K562 (cell line): Measurements from ENCODE around the gene ATXN7L1. TPM values are rescaled to one million over a fixed set of nuclear protein-coding genes. Genes with fewer than 3 reads are reported as not detected.

Source experiments
- CC2D1A ChIP-seq: fragments of 450-650 bp; IDR thresholded peaks from 2 replicates; pipeline ENCODE4 v1.6.1; 2017; ENCODE audit warnings: mild to moderate bottlenecking
- FOXK2 ChIP-seq, 2 experiments: fragments of 450-650 bp; IDR thresholded peaks in 1 of 2; conservative IDR thresholded peaks in 1 of 2; 2 replicates each; pipeline ENCODE4 v1.6.1; 2016; ENCODE audit warnings: low read depth in 2 of 2, mild to moderate bottlenecking in 1 of 2
- FOXM1 ChIP-seq, 2 experiments: fragments of 450-650 bp in 1 of 2; sonication (generic) in 1 of 2; formaldehyde crosslinking in 1 of 2; IDR thresholded peaks; 2 replicates each; pipeline versions ENCODE4 v1.6.1 to v1.9.0; 2017 to 2022; ENCODE audit warnings: low read depth in 2 of 2, mild to moderate bottlenecking in 2 of 2, missing genetic modification reagents in 1 of 2, moderate library complexity in 1 of 2
- HMG20B ChIP-seq: fragments of 250-450 bp; sonication (Bioruptor Pico); IDR thresholded peaks from 2 replicates; pipeline ENCODE4 v1.5.0; 2021; ENCODE audit warnings: mild to moderate bottlenecking
- NCOR1 ChIP-seq: fragments of 450-650 bp; IDR thresholded peaks from 2 replicates; pipeline ENCODE4 v1.6.1; 2016; ENCODE audit warnings: mild to moderate bottlenecking, moderate library complexity
- PKNOX1 ChIP-seq: fragments of 450-650 bp; IDR thresholded peaks from 2 replicates; pipeline ENCODE4 v1.6.1; 2016
- RBM14 ChIP-seq: fragments of 200-400 bp; formaldehyde crosslinking; IDR thresholded peaks from 2 replicates; pipeline ENCODE4 v1.6.1; 2018; ENCODE audit warnings: low read depth, mild to moderate bottlenecking, low read length, moderate library complexity, borderline replicate concordance; ENCODE audit not compliant: insufficient read depth
- SMAD3 ChIP-seq: fragments of 450-650 bp; formaldehyde crosslinking; conservative IDR thresholded peaks from 2 replicates; pipeline ENCODE4 v1.4.0; 2020; ENCODE audit warnings: mild to moderate bottlenecking
- SMARCA5 ChIP-seq: fragments of 450-650 bp; IDR thresholded peaks from 2 replicates; pipeline ENCODE4 v1.6.1; 2016
- SNIP1 ChIP-seq: fragments of 450-650 bp; IDR thresholded peaks from 2 replicates; pipeline ENCODE4 v1.7.1; 2017; ENCODE audit warnings: low read depth, mild to moderate bottlenecking
- TRIM25 ChIP-seq: fragments of 450-650 bp; IDR thresholded peaks from 2 replicates; pipeline ENCODE4 v1.7.0; 2016; ENCODE audit warnings: borderline replicate concordance
- VEZF1 ChIP-seq: fragments of 200-800 bp; sonication (Bioruptor generic); IDR thresholded peaks from 2 replicates; pipeline ENCODE4 v1.6.1; 2017; ENCODE audit warnings: missing genetic modification characterization, missing compliant biosample characterization
- WHSC1 ChIP-seq: IDR thresholded peaks from one replicate; pipeline ENCODE4 v1.6.1; 2012; ENCODE audit warnings: low read length, control low read depth, inconsistent platforms
- ZBTB11 ChIP-seq, 3 experiments: fragments of 200-800 bp in 1 of 3; fragments of 250-450 bp in 1 of 3; fragments of 450-650 bp in 1 of 3; sonication (Bioruptor Pico) in 1 of 3; sonication (Bioruptor generic) in 1 of 3; formaldehyde crosslinking in 1 of 3; IDR thresholded peaks; 2 replicates each; pipeline versions ENCODE4 v1.6.1 to v1.8.0; 2016 to 2022; ENCODE audit warnings: mild to moderate bottlenecking in 2 of 3, missing genetic modification characterization in 2 of 3, missing compliant biosample characterization in 1 of 3, moderate library complexity in 1 of 3
- ZNF263 ChIP-seq: sonication (generic); formaldehyde crosslinking; IDR thresholded peaks from 2 replicates; pipeline ENCODE4 v1.8.0; 2022; ENCODE audit warnings: mild to moderate bottlenecking, missing genetic modification reagents, borderline replicate concordance
- ZNF668 ChIP-seq: fragments of 250-450 bp; sonication (Bioruptor Pico); IDR thresholded peaks from 2 replicates; pipeline ENCODE4 v1.8.0; 2022; ENCODE audit warnings: mild to moderate bottlenecking, inconsistent platforms
- polyA plus RNA-seq, 8 experiments: library from polyadenylated mRNA; depleted of rRNA in 4 of 8; stranded (reverse) in 5 of 8; unstranded in 3 of 8; fragments of >200 nt; fragmentation: Nextera tagmentation in 2 of 8; fragmentation: Illumina TruSeq in 1 of 8; extraction: Ambion mirVana in 2 of 8; extraction: Trizol in 1 of 8; gene quantifications; 2 replicates each; pipeline versions ENCODE4 v1.2.1 to v1.2.3, GENCODE V29; 2011 to 2014; ENCODE audit warnings: inconsistent platforms in 1 of 8, missing spikeins in 1 of 8
- total RNA-seq, 7 experiments: library from RNA; depleted of rRNA in 6 of 7; stranded (reverse); fragments of >200 nt in 6 of 7; fragmentation: Illumina TruSeq in 2 of 7; extraction: Trizol in 2 of 7; gene quantifications; 2 replicates each; pipeline versions ENCODE4 v1.2.1 to v1.2.3, GENCODE V29; 2011 to 2021; ENCODE audit warnings: low replicate concordance in 1 of 7
- TF ChIP-seq, protein P1 (sequence below): fragments of 200-800 bp; sonication (Bioruptor generic); IDR thresholded peaks from 2 replicates; pipeline ENCODE4 v1.6.1; 2017; ENCODE audit warnings: missing genetic modification characterization, missing compliant biosample characterization

ATXN7L1 gene
- total and polyA plus RNA-seq, 9 of the 15 experiments (the other 6 are each of a cell fraction or from before 2014, with no cell fraction given) = 6.6 to 13.7 (median 10.7) TPM

GRCh38 chr7:105600720-105601550 lies 275.5 kb downstream of the ATXN7L1 start (continued):
- TF ChIP-seq VEZF1 (CRISPR knock-in tag) (peak; percentile 69), ZNF668 (peak; percentile 52; the same call in 1 of the 2 replicates), NCOR1 (no peak), FOXK2 (conservative IDR thresholded peaks at IDR 0.05 in 1 of 2, IDR thresholded peaks at IDR 0.05 in 1 of 2; ENCODE audit: low read depth in 2 of 2) (no peak), RBM14 (no peak), WHSC1 (no peak), ZBTB11 (CRISPR knock-in tag; IDR thresholded peaks at IDR 0.05) (0 out of 6 replicates have a peak, but pooled peaks of 1 of the 3 experiments have one; percentile 36), FOXM1 (IDR thresholded peaks at IDR 0.05; ENCODE audit: low read depth) (no peak; the same call in 1 of the 2 replicates), FOXM1 (CRISPR knock-in tag; IDR thresholded peaks at IDR 0.05; ENCODE audit: low read depth) (no peak), SNIP1 (no peak), CC2D1A (peak; percentile 22; the same call in 1 of the 2 replicates), SMAD3 (no peak), TRIM25 (no peak), HMG20B (CRISPR knock-in tag) (no peak), PKNOX1 (no peak), ZNF263 (CRISPR knock-in tag) (no peak), SMARCA5 (no peak)
- TF ChIP-seq, protein P1, sequence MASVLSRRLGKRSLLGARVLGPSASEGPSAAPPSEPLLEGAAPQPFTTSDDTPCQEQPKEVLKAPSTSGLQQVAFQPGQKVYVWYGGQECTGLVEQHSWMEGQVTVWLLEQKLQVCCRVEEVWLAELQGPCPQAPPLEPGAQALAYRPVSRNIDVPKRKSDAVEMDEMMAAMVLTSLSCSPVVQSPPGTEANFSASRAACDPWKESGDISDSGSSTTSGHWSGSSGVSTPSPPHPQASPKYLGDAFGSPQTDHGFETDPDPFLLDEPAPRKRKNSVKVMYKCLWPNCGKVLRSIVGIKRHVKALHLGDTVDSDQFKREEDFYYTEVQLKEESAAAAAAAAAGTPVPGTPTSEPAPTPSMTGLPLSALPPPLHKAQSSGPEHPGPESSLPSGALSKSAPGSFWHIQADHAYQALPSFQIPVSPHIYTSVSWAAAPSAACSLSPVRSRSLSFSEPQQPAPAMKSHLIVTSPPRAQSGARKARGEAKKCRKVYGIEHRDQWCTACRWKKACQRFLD (CRISPR knock-in tag) = peak; percentile 76; the same call in 1 of the 2 replicates
